HepG2 (cell line): ENCODE data around the gene NMT2. TPM values are rescaled to one million over a fixed set of nuclear protein-coding genes. Genes with fewer than 3 reads are reported as not detected.

ENCODE experiments used
- ATAC-seq: fragments of 200-7000 bp; cut with Tn5 transposase; 3 replicates; pipeline ENCODE4 v1.9.1; 2020; ENCODE audit warnings: mild to moderate bottlenecking, moderate library complexity
- BruUV-seq: library from RNA; stranded (reverse); fragments of 400-500 nt; replicated peaks from 2 replicates; lab custom pipeline; 2021; lab: Mats Ljungman, UMichigan
- CTCF ChIA-PET: fragments of 300-600 bp; formaldehyde crosslinking; extraction: SDS; loops from one replicate; lab custom pipeline; 2021; ENCODE audit warnings: low total read pairs, inconsistent platforms, low intra/inter-chr PET ratio; lab: Yijun Ruan, JAX
- POLR2A ChIA-PET: fragments of 350-600 bp; sonication (Branson Sonifier 250); formaldehyde crosslinking; loops from one replicate; lab custom pipeline; 2020; ENCODE audit warnings: antibody characterized with exemption, inconsistent platforms; lab: Yijun Ruan, JAX
- DNase-seq: peaks from one replicate; pipeline ENCODE4 v3.0.0-alpha.2; 2015; ENCODE audit warnings: low spot score
- FAIRE-seq: peaks from 3 replicates; lab custom pipeline; 2011; peaks lifted over from hg19 to GRCh38; lab: Jason Lieb, UNC
- H2AFZ ChIP-seq: one replicate; pipeline ENCODE4 v1.6.1; 2011; ENCODE audit warnings: low read length, inconsistent platforms
- H3K27ac ChIP-seq: fragments of 300-600 bp; 3 replicates; pipeline ENCODE4 v1.8.0; 2011; ENCODE audit warnings: mixed run types, mild to moderate bottlenecking, mixed read lengths, low read length, inconsistent platforms; ENCODE audit not compliant: insufficient read depth; ENCODE audit errors: extremely low read length
- H3K27me3 ChIP-seq, 2 experiments: fragments of 200-600 bp in 1 of 2; 2 replicates in 1 of 2; 3 replicates in 1 of 2; pipeline versions ENCODE4 v1.6.0 to v1.8.0; 2011; ENCODE audit warnings: low read length in 2 of 2, mild to moderate bottlenecking in 2 of 2, moderate library complexity in 2 of 2, inconsistent platforms in 1 of 2; ENCODE audit not compliant: insufficient read depth in 2 of 2, control insufficient read depth in 1 of 2
- H3K36me3 ChIP-seq, 2 experiments: fragments of 200-600 bp in 1 of 2; replicated peaks in 1 of 2; 2 replicates in 1 of 2; 3 replicates in 1 of 2; pipeline versions ENCODE4 v1.5.1 to v1.8.0; 2011; ENCODE audit warnings: low read length in 2 of 2, inconsistent platforms in 1 of 2; ENCODE audit not compliant: insufficient read depth in 2 of 2, control insufficient read depth in 1 of 2
- H3K4me1 ChIP-seq: 2 replicates; pipeline ENCODE4 v1.5.1; 2012; ENCODE audit warnings: low read length, inconsistent platforms; ENCODE audit not compliant: insufficient read depth
- H3K4me2 ChIP-seq: 2 replicates; pipeline ENCODE4 v1.6.0; 2011; ENCODE audit warnings: low read depth, low read length, inconsistent platforms
- H3K4me3 ChIP-seq, 3 experiments: fragments of 200-600 bp in 1 of 3; sonication (generic), shearing (Covaris generic) in 1 of 3; replicated peaks in 1 of 3; 2 replicates each; pipeline ENCODE4 v1.5.1; 2011 to 2016; ENCODE audit warnings: low read length in 3 of 3, inconsistent platforms in 2 of 3, low read depth in 2 of 3, mild to moderate bottlenecking in 2 of 3, control low read depth in 1 of 3, mixed read lengths in 1 of 3; ENCODE audit not compliant: insufficient read depth in 1 of 3
- H3K79me2 ChIP-seq: one replicate; pipeline ENCODE4 v1.6.1; 2011; ENCODE audit warnings: low read length, inconsistent platforms; ENCODE audit not compliant: insufficient read depth
- H3K9ac ChIP-seq: 2 replicates; pipeline ENCODE4 v1.6.0; 2011; ENCODE audit warnings: mild to moderate bottlenecking, low read depth, low read length, inconsistent platforms; ENCODE audit not compliant: insufficient read depth
- H3K9me3 ChIP-seq: 2 replicates; pipeline ENCODE4 v1.5.1; 2012; ENCODE audit warnings: mild to moderate bottlenecking, low read length
- H4K20me1 ChIP-seq: 2 replicates; pipeline ENCODE4 v1.6.0; 2011; ENCODE audit warnings: inconsistent platforms, mild to moderate bottlenecking, low read length, moderate library complexity; ENCODE audit not compliant: insufficient read depth
- CENPX ChIP-seq: sonication (generic); formaldehyde crosslinking; IDR thresholded peaks from 2 replicates; pipeline ENCODE4 v1.9.0; 2021; ENCODE audit warnings: mild to moderate bottlenecking, missing genetic modification reagents, moderate library complexity
- EED ChIP-seq: sonication (generic); formaldehyde crosslinking; IDR thresholded peaks from 2 replicates; pipeline ENCODE4 v1.5.0; 2020; ENCODE audit warnings: mild to moderate bottlenecking, missing genetic modification reagents
- FOXK2 ChIP-seq: fragments of 450-650 bp; IDR thresholded peaks from 2 replicates; pipeline ENCODE4 v1.6.1; 2016
- ISL2 ChIP-seq: sonication (generic); formaldehyde crosslinking; IDR thresholded peaks from 2 replicates; pipeline ENCODE4 v1.5.0; 2020; ENCODE audit warnings: missing genetic modification reagents
- MED8 ChIP-seq: sonication (generic); formaldehyde crosslinking; IDR thresholded peaks from 2 replicates; pipeline ENCODE4 v1.8.1; 2023; ENCODE audit warnings: mild to moderate bottlenecking, missing genetic modification reagents; ENCODE audit not compliant: insufficient replicate concordance
- NCOA5 ChIP-seq: sonication (generic); formaldehyde crosslinking; IDR thresholded peaks from 2 replicates; pipeline ENCODE4 v1.4.0; 2020; ENCODE audit warnings: missing genetic modification reagents
- ZBTB2 ChIP-seq: sonication (generic); formaldehyde crosslinking; IDR thresholded peaks from 2 replicates; pipeline ENCODE4 v1.8.0; 2022; ENCODE audit warnings: low read depth, missing genetic modification reagents
- ZFY ChIP-seq: sonication (generic); formaldehyde crosslinking; IDR thresholded peaks from 2 replicates; pipeline ENCODE4 v1.4.0; 2020; ENCODE audit warnings: missing genetic modification reagents
- ZNF512B ChIP-seq: sonication (generic); formaldehyde crosslinking; IDR thresholded peaks from 2 replicates; pipeline ENCODE4 v1.5.1; 2020; ENCODE audit warnings: missing genetic modification reagents, mild to moderate bottlenecking, borderline replicate concordance
- ZNF891 ChIP-seq: sonication (generic); formaldehyde crosslinking; IDR thresholded peaks from 2 replicates; pipeline ENCODE4 v1.5.0; 2020; ENCODE audit warnings: mild to moderate bottlenecking, missing genetic modification reagents
- WGBS: methylation state at CpG from one replicate; pipeline ENCODE4 v1.1.6; 2017; ENCODE audit warnings: low lambda C conversion rate; 5-methylcytosine and 5-hydroxymethylcytosine counted together
- in situ Hi-C: cut with HindIII; loops from 2 replicates; pipeline ENCODE4 v1.10.0; 2017; ENCODE audit warnings: low pct_unique_long_range_greater_than_20kb; ENCODE audit not compliant: extremely low pct_ligation_motif_present
- intact Hi-C: fragments of 100-400 bp; cut with micrococcal nuclease; formaldehyde crosslinking; loops from one replicate; pipeline ENCODE4 v1.10.0; 2022; ENCODE audit not compliant: unreplicated experiment
- polyA plus RNA-seq, 8 experiments: library from polyadenylated mRNA; depleted of rRNA in 3 of 8; stranded (reverse) in 7 of 8; unstranded in 1 of 8; fragments of >200 nt; fragmentation: Illumina TruSeq in 4 of 8; extraction: Trizol in 4 of 8; gene quantifications; 2 replicates each; pipeline versions ENCODE4 v1.2.1 to v1.2.3, GENCODE V29; 2011 to 2016; ENCODE audit warnings: low read depth in 4 of 8, missing spikeins in 1 of 8, mixed read lengths in 1 of 8; ENCODE audit not compliant: insufficient read depth in 1 of 8
- total RNA-seq, 5 experiments: library from RNA; depleted of rRNA; stranded (reverse); fragments of >200 nt; fragmentation: Illumina TruSeq; extraction: Trizol; gene quantifications; 2 replicates each; pipeline ENCODE4 v1.2.3, GENCODE V29; 2016; ENCODE audit warnings: low read depth in 1 of 5
- TF ChIP-seq, protein P1 (sequence below): sonication (generic); formaldehyde crosslinking; IDR thresholded peaks from 2 replicates; pipeline ENCODE4 v1.4.0; 2020; ENCODE audit warnings: mild to moderate bottlenecking, missing genetic modification reagents
- TF ChIP-seq, protein P2 (sequence below): IDR thresholded peaks from 2 replicates; pipeline ENCODE4 v1.6.1; 2016; ENCODE audit warnings: low read depth, missing genetic modification reagents, missing compliant biosample characterization
- TF ChIP-seq, protein P3 (sequence below): sonication (generic); formaldehyde crosslinking; IDR thresholded peaks from 2 replicates; pipeline ENCODE4 v1.5.1; 2020; ENCODE audit warnings: missing genetic modification reagents, mild to moderate bottlenecking, borderline replicate concordance

The NMT2 gene
- total and polyA plus RNA-seq, 2 of the 13 experiments (the other 11 are each of a cell fraction or from before 2014, with no cell fraction given) = 10.1 to 23.8 TPM

DNA sequence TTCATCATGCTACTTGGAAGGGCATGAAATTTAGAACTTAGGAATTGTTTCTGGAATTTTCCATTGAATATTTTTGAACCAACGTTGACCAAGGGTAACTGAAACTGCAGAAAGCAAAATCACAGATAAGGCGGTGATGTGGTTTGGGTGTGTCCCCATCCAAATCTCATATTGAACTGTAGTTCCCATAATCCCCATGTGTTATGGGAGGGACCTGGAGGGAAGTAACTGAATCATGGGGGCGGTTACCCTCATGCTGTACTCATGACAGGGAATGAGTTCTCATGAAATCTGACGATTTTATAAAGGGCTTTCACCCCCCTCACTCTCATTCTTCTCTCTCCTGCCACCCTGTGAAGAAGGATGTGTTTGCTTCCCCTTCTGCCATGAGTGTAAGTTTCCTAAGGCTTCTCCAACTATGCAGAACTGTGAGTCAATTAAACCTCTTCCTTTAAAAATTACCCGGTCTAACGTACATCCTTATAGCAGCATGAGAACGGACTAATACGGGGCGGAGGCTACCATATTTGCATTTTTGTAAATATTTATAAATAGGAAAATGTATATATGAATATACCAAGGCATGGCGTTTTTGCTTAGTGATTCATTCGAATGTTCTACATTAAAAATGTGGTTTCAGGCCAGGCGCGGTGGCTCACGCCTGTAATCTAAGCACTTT lies 12.4 kb downstream of the NMT2 start:
- Histone ChIP-seq H3K9ac (no peak overlapping the region), H3K36me3 (peaks cover 0 to 3% of the 10 kb centered on the region in 2 experiments; a peak in 2 of 5 replicates), H3K4me3 (no peak overlapping the region), H4K20me1 (no peaks in the 10 kb centered on the region), H2AFZ (no peak overlapping the region), H3K4me2 (no peak overlapping the region), H3K9me3 (no peaks in the 10 kb centered on the region), H3K79me2 (peaks cover 59% of the 10 kb centered on the region), H3K27me3 (no peaks in the 10 kb centered on the region), H3K4me1 (peaks cover 53% of the 10 kb centered on the region), H3K27ac (no peak overlapping the region)
- ChIA-PET CTCF (no interaction called here), POLR2A (no interaction called here)
- intact Hi-C loops (no loop called here), in situ Hi-C loops (no loop called here)
- ATAC-seq (no peak), FAIRE-seq (no peak), DNase-seq (no peak)
- 95% methylated on average over 14 of the region's 14 CpGs for WGBS
- no TSS peak for BruUV-seq
- TF ChIP-seq, protein P1, sequence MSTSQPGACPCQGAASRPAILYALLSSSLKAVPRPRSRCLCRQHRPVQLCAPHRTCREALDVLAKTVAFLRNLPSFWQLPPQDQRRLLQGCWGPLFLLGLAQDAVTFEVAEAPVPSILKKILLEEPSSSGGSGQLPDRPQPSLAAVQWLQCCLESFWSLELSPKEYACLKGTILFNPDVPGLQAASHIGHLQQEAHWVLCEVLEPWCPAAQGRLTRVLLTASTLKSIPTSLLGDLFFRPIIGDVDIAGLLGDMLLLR = no peak
- TF ChIP-seq CENPX (CRISPR knock-in tag) = no peak
- TF ChIP-seq, protein P2, sequence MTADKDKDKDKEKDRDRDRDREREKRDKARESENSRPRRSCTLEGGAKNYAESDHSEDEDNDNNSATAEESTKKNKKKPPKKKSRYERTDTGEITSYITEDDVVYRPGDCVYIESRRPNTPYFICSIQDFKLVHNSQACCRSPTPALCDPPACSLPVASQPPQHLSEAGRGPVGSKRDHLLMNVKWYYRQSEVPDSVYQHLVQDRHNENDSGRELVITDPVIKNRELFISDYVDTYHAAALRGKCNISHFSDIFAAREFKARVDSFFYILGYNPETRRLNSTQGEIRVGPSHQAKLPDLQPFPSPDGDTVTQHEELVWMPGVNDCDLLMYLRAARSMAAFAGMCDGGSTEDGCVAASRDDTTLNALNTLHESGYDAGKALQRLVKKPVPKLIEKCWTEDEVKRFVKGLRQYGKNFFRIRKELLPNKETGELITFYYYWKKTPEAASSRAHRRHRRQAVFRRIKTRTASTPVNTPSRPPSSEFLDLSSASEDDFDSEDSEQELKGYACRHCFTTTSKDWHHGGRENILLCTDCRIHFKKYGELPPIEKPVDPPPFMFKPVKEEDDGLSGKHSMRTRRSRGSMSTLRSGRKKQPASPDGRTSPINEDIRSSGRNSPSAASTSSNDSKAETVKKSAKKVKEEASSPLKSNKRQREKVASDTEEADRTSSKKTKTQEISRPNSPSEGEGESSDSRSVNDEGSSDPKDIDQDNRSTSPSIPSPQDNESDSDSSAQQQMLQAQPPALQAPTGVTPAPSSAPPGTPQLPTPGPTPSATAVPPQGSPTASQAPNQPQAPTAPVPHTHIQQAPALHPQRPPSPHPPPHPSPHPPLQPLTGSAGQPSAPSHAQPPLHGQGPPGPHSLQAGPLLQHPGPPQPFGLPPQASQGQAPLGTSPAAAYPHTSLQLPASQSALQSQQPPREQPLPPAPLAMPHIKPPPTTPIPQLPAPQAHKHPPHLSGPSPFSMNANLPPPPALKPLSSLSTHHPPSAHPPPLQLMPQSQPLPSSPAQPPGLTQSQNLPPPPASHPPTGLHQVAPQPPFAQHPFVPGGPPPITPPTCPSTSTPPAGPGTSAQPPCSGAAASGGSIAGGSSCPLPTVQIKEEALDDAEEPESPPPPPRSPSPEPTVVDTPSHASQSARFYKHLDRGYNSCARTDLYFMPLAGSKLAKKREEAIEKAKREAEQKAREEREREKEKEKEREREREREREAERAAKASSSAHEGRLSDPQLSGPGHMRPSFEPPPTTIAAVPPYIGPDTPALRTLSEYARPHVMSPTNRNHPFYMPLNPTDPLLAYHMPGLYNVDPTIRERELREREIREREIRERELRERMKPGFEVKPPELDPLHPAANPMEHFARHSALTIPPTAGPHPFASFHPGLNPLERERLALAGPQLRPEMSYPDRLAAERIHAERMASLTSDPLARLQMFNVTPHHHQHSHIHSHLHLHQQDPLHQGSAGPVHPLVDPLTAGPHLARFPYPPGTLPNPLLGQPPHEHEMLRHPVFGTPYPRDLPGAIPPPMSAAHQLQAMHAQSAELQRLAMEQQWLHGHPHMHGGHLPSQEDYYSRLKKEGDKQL (CRISPR knock-in tag) = no peak
- TF ChIP-seq MED8 (CRISPR knock-in tag) = no peak
- TF ChIP-seq, protein P3, sequence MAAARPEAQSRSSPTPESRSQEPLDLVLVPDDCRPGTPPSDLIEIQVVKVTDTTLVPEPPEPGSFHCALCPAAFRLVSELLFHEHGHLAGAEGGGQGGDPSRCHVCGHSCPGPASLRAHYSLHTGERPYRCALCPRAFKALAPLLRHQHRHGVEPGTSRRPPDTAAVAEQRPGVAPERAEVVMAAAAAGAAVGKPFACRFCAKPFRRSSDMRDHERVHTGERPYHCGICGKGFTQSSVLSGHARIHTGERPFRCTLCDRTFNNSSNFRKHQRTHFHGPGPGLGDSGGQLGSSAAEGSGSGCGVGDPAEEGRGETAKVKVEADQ (CRISPR knock-in tag) = no peak
- no peak for TF ChIP-seq ZNF512B (CRISPR knock-in tag)
- no peak for TF ChIP-seq ZBTB2
- TF ChIP-seq FOXK2 = no peak
- TF ChIP-seq NCOA5 (CRISPR knock-in tag) = no peak
- no peak for TF ChIP-seq ZFY (CRISPR knock-in tag)
- no peak for TF ChIP-seq ISL2 (CRISPR knock-in tag)
- TF ChIP-seq ZNF891 (CRISPR knock-in tag) = no peak
- no peak for TF ChIP-seq EED (CRISPR knock-in tag)
